GM23338 (cell line): ENCODE results near the gene PRRG3.

Experiments
- EZH2 ChIP-seq: fragments of 200-600 bp; sonication (generic); IDR thresholded peaks from one replicate; pipeline ENCODE4 v1.8.0; 2017; ENCODE audit warnings: antibody characterized with exemption, mild to moderate bottlenecking, low read depth; ENCODE audit not compliant: unreplicated experiment
- POLR2AphosphoS5 ChIP-seq: IDR thresholded peaks from 2 replicates; pipeline ENCODE4 v1.6.1; 2016; ENCODE audit warnings: antibody characterized with exemption, low read depth
- REST ChIP-seq: IDR thresholded peaks from one replicate; pipeline ENCODE4 v1.6.1; 2018; ENCODE audit warnings: antibody characterized with exemption; ENCODE audit not compliant: unreplicated experiment
- TF ChIP-seq, protein P1 (sequence below), 2 experiments: fragments of 200-600 bp in 1 of 2; sonication (generic) in 1 of 2; conservative IDR thresholded peaks; 2 replicates each; pipeline versions ENCODE4 v1.5.1 to v1.6.1; 2016 to 2017; ENCODE audit warnings: antibody characterized with exemption in 2 of 2, low read depth in 2 of 2, mild to moderate bottlenecking in 2 of 2, moderate library complexity in 1 of 2

- TF ChIP-seq, protein P1, sequence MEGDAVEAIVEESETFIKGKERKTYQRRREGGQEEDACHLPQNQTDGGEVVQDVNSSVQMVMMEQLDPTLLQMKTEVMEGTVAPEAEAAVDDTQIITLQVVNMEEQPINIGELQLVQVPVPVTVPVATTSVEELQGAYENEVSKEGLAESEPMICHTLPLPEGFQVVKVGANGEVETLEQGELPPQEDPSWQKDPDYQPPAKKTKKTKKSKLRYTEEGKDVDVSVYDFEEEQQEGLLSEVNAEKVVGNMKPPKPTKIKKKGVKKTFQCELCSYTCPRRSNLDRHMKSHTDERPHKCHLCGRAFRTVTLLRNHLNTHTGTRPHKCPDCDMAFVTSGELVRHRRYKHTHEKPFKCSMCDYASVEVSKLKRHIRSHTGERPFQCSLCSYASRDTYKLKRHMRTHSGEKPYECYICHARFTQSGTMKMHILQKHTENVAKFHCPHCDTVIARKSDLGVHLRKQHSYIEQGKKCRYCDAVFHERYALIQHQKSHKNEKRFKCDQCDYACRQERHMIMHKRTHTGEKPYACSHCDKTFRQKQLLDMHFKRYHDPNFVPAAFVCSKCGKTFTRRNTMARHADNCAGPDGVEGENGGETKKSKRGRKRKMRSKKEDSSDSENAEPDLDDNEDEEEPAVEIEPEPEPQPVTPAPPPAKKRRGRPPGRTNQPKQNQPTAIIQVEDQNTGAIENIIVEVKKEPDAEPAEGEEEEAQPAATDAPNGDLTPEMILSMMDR (conservative IDR thresholded peaks at IDR 0.05; ENCODE audit: low read depth in 2 of 2), result no peak
- TF ChIP-seq REST (no peak), POLR2AphosphoS5 (no peak), EZH2 (no peak)
Observed at GRCh38 chrX:151697522-151697921, 2.3 kb downstream of the PRRG3 start.
